GM12878 (cell line): ENCODE data around the gene SVIP. TPM values are rescaled to one million over a fixed set of nuclear protein-coding genes. Genes with fewer than 3 reads are reported as not detected.

Experiments used
- ATF7 ChIP-seq: fragments of 450-650 bp; IDR thresholded peaks from 2 replicates; pipeline ENCODE4 v1.6.1; 2016; ENCODE audit warnings: low read depth, mild to moderate bottlenecking
- CREM ChIP-seq: IDR thresholded peaks from 2 replicates; pipeline ENCODE4 v1.6.1; 2014; ENCODE audit warnings: antibody characterized with exemption, low read depth
- IKZF1 ChIP-seq: fragments of 450-650 bp; conservative IDR thresholded peaks from 2 replicates; pipeline ENCODE4 v1.6.1; 2017; ENCODE audit warnings: antibody characterized with exemption, mild to moderate bottlenecking
- NFYA ChIP-seq: IDR thresholded peaks from 2 replicates; pipeline ENCODE4 v1.6.1; 2011; ENCODE audit warnings: low read depth, mild to moderate bottlenecking, low read length, improper control_type of control experiment, borderline replicate concordance
- RBBP5 ChIP-seq: fragments of 200-600 bp; sonication (generic); conservative IDR thresholded peaks from 2 replicates; pipeline ENCODE4 v1.6.1; 2016
- RFX5 ChIP-seq: IDR thresholded peaks from 2 replicates; pipeline ENCODE4 v1.6.1; 2011; ENCODE audit warnings: low read depth, low read length, improper control_type of control experiment
- SMAD1 ChIP-seq: fragments of 450-650 bp; IDR thresholded peaks from 2 replicates; pipeline ENCODE4 v1.6.1; 2018; ENCODE audit warnings: mild to moderate bottlenecking, low read depth; ENCODE audit not compliant: partially characterized antibody
- SMARCA5 ChIP-seq: fragments of 450-650 bp; IDR thresholded peaks from 2 replicates; pipeline ENCODE4 v1.6.1; 2017; ENCODE audit warnings: mild to moderate bottlenecking
- polyA plus RNA-seq, 11 experiments: library from polyadenylated mRNA; depleted of rRNA in 4 of 11; unstranded in 6 of 11; stranded (reverse) in 5 of 11; fragments of >200 nt; fragmentation: Nextera tagmentation in 4 of 11; fragmentation: Illumina TruSeq in 1 of 11; extraction: Ambion mirVana in 4 of 11; extraction: Trizol in 1 of 11; gene quantifications; 1 replicate in 1 of 11; 2 replicates in 10 of 11; pipeline versions ENCODE4 v1.2.1 to v1.2.3, GENCODE V29; 2011 to 2016; ENCODE audit warnings: inconsistent platforms in 2 of 11, missing spikeins in 2 of 11, low read depth in 1 of 11
- total RNA-seq, 4 experiments: library from RNA; depleted of rRNA in 3 of 4; stranded (reverse); fragments of >200 nt in 3 of 4; fragmentation: Illumina TruSeq in 1 of 4; extraction: Trizol in 1 of 4; gene quantifications; 2 replicates each; pipeline versions ENCODE4 v1.2.1 to v1.2.3, GENCODE V29; 2013 to 2021
- TF ChIP-seq, protein P1 (sequence below): fragments of 450-650 bp; formaldehyde crosslinking; IDR thresholded peaks from 2 replicates; pipeline ENCODE4 v1.4.0; 2020; ENCODE audit warnings: mild to moderate bottlenecking, moderate library complexity
- TF ChIP-seq, protein P2 (sequence below): fragments of 450-650 bp; IDR thresholded peaks from 2 replicates; pipeline ENCODE4 v1.6.1; 2014; ENCODE audit warnings: mild to moderate bottlenecking
- TF ChIP-seq, protein P3 (sequence below): IDR thresholded peaks from 2 replicates; pipeline ENCODE4 v1.6.1; 2012; ENCODE audit warnings: low read depth, low read length, improper control_type of control experiment
- TF ChIP-seq, protein P4 (sequence below): fragments of 450-650 bp; IDR thresholded peaks from 2 replicates; pipeline ENCODE4 v1.6.1; 2018; ENCODE audit warnings: mild to moderate bottlenecking, low read depth, moderate library complexity; ENCODE audit not compliant: partially characterized antibody
- TF ChIP-seq, protein P5 (sequence below): fragments of 450-650 bp; IDR thresholded peaks from 2 replicates; pipeline ENCODE4 v1.6.1; 2017; ENCODE audit warnings: mild to moderate bottlenecking, moderate library complexity
- TF ChIP-seq, protein P6 (sequence below): fragments of 450-650 bp; formaldehyde crosslinking; IDR thresholded peaks from 2 replicates; pipeline ENCODE4 v1.5.0; 2022; ENCODE audit warnings: mild to moderate bottlenecking, missing genetic modification characterization

The SVIP gene
- total and polyA plus RNA-seq, 10 of the 15 experiments (the other 5 are each of a cell fraction or from before 2014, with no cell fraction given): 17.8 to 78.0 (median 55.4) TPM

DNA sequence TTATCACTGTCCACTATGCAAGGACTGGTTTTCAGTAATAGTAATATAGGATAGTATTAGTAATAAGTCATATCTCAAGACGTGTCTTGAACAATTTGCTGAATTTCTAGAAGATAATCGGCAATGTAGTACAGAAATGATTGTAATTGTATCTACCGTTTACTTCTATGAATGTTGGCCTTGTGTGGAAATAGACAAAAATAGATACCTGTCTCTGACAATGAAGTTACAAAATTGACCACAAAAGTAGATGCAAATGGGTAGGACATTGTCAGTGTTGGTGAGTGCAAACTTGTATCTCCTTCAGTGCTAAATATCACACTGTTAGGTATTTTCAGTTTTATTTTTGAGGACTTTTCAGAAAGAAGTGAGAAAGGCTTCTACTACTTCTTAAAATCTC, 43.1 kb downstream of the SVIP start (continued):
- TF ChIP-seq, protein P1, sequence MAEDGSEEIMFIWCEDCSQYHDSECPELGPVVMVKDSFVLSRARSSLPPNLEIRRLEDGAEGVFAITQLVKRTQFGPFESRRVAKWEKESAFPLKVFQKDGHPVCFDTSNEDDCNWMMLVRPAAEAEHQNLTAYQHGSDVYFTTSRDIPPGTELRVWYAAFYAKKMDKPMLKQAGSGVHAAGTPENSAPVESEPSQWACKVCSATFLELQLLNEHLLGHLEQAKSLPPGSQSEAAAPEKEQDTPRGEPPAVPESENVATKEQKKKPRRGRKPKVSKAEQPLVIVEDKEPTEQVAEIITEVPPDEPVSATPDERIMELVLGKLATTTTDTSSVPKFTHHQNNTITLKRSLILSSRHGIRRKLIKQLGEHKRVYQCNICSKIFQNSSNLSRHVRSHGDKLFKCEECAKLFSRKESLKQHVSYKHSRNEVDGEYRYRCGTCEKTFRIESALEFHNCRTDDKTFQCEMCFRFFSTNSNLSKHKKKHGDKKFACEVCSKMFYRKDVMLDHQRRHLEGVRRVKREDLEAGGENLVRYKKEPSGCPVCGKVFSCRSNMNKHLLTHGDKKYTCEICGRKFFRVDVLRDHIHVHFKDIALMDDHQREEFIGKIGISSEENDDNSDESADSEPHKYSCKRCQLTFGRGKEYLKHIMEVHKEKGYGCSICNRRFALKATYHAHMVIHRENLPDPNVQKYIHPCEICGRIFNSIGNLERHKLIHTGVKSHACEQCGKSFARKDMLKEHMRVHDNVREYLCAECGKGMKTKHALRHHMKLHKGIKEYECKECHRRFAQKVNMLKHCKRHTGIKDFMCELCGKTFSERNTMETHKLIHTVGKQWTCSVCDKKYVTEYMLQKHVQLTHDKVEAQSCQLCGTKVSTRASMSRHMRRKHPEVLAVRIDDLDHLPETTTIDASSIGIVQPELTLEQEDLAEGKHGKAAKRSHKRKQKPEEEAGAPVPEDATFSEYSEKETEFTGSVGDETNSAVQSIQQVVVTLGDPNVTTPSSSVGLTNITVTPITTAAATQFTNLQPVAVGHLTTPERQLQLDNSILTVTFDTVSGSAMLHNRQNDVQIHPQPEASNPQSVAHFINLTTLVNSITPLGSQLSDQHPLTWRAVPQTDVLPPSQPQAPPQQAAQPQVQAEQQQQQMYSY (CRISPR knock-in tag): no peak
- no peak for TF ChIP-seq SMAD1
- TF ChIP-seq SMARCA5: no peak
- TF ChIP-seq, protein P2, sequence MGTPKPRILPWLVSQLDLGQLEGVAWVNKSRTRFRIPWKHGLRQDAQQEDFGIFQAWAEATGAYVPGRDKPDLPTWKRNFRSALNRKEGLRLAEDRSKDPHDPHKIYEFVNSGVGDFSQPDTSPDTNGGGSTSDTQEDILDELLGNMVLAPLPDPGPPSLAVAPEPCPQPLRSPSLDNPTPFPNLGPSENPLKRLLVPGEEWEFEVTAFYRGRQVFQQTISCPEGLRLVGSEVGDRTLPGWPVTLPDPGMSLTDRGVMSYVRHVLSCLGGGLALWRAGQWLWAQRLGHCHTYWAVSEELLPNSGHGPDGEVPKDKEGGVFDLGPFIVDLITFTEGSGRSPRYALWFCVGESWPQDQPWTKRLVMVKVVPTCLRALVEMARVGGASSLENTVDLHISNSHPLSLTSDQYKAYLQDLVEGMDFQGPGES: no peak
- no peak for TF ChIP-seq RBBP5
- peak; percentile 64; the same call in 1 of the 2 replicates for TF ChIP-seq ATF7
- TF ChIP-seq, protein P3, sequence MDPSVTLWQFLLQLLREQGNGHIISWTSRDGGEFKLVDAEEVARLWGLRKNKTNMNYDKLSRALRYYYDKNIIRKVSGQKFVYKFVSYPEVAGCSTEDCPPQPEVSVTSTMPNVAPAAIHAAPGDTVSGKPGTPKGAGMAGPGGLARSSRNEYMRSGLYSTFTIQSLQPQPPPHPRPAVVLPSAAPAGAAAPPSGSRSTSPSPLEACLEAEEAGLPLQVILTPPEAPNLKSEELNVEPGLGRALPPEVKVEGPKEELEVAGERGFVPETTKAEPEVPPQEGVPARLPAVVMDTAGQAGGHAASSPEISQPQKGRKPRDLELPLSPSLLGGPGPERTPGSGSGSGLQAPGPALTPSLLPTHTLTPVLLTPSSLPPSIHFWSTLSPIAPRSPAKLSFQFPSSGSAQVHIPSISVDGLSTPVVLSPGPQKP: no peak
- TF ChIP-seq, protein P4, sequence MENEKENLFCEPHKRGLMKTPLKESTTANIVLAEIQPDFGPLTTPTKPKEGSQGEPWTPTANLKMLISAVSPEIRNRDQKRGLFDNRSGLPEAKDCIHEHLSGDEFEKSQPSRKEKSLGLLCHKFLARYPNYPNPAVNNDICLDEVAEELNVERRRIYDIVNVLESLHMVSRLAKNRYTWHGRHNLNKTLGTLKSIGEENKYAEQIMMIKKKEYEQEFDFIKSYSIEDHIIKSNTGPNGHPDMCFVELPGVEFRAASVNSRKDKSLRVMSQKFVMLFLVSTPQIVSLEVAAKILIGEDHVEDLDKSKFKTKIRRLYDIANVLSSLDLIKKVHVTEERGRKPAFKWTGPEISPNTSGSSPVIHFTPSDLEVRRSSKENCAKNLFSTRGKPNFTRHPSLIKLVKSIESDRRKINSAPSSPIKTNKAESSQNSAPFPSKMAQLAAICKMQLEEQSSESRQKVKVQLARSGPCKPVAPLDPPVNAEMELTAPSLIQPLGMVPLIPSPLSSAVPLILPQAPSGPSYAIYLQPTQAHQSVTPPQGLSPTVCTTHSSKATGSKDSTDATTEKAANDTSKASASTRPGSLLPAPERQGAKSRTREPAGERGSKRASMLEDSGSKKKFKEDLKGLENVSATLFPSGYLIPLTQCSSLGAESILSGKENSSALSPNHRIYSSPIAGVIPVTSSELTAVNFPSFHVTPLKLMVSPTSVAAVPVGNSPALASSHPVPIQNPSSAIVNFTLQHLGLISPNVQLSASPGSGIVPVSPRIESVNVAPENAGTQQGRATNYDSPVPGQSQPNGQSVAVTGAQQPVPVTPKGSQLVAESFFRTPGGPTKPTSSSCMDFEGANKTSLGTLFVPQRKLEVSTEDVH: no peak
- TF ChIP-seq IKZF1: peak; percentile 43
- TF ChIP-seq, protein P5, sequence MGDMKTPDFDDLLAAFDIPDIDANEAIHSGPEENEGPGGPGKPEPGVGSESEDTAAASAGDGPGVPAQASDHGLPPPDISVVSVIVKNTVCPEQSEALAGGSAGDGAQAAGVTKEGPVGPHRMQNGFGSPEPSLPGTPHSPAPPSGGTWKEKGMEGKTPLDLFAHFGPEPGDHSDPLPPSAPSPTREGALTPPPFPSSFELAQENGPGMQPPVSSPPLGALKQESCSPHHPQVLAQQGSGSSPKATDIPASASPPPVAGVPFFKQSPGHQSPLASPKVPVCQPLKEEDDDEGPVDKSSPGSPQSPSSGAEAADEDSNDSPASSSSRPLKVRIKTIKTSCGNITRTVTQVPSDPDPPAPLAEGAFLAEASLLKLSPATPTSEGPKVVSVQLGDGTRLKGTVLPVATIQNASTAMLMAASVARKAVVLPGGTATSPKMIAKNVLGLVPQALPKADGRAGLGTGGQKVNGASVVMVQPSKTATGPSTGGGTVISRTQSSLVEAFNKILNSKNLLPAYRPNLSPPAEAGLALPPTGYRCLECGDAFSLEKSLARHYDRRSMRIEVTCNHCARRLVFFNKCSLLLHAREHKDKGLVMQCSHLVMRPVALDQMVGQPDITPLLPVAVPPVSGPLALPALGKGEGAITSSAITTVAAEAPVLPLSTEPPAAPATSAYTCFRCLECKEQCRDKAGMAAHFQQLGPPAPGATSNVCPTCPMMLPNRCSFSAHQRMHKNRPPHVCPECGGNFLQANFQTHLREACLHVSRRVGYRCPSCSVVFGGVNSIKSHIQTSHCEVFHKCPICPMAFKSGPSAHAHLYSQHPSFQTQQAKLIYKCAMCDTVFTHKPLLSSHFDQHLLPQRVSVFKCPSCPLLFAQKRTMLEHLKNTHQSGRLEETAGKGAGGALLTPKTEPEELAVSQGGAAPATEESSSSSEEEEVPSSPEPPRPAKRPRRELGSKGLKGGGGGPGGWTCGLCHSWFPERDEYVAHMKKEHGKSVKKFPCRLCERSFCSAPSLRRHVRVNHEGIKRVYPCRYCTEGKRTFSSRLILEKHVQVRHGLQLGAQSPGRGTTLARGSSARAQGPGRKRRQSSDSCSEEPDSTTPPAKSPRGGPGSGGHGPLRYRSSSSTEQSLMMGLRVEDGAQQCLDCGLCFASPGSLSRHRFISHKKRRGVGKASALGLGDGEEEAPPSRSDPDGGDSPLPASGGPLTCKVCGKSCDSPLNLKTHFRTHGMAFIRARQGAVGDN: no peak
- no peak for TF ChIP-seq NFYA
- peak; percentile 61; the same call in 1 of the 2 replicates for TF ChIP-seq CREM
- no peak for TF ChIP-seq RFX5
- TF ChIP-seq, protein P6, sequence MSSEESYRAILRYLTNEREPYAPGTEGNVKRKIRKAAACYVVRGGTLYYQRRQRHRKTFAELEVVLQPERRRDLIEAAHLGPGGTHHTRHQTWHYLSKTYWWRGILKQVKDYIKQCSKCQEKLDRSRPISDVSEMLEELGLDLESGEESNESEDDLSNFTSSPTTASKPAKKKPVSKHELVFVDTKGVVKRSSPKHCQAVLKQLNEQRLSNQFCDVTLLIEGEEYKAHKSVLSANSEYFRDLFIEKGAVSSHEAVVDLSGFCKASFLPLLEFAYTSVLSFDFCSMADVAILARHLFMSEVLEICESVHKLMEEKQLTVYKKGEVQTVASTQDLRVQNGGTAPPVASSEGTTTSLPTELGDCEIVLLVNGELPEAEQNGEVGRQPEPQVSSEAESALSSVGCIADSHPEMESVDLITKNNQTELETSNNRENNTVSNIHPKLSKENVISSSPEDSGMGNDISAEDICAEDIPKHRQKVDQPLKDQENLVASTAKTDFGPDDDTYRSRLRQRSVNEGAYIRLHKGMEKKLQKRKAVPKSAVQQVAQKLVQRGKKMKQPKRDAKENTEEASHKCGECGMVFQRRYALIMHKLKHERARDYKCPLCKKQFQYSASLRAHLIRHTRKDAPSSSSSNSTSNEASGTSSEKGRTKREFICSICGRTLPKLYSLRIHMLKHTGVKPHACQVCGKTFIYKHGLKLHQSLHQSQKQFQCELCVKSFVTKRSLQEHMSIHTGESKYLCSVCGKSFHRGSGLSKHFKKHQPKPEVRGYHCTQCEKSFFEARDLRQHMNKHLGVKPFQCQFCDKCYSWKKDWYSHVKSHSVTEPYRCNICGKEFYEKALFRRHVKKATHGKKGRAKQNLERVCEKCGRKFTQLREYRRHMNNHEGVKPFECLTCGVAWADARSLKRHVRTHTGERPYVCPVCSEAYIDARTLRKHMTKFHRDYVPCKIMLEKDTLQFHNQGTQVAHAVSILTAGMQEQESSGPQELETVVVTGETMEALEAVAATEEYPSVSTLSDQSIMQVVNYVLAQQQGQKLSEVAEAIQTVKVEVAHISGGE (CRISPR knock-in tag): no peak
